Measurements from ENCODE around the gene TGM1. TPM values are rescaled to one million over a fixed set of nuclear protein-coding genes. Genes with fewer than 3 reads are reported as not detected.

Gene TGM1
- total RNA-seq, 6 experiments from 2014 or later: 0.37 to 1.9 (median 0.77) TPM

DNA sequence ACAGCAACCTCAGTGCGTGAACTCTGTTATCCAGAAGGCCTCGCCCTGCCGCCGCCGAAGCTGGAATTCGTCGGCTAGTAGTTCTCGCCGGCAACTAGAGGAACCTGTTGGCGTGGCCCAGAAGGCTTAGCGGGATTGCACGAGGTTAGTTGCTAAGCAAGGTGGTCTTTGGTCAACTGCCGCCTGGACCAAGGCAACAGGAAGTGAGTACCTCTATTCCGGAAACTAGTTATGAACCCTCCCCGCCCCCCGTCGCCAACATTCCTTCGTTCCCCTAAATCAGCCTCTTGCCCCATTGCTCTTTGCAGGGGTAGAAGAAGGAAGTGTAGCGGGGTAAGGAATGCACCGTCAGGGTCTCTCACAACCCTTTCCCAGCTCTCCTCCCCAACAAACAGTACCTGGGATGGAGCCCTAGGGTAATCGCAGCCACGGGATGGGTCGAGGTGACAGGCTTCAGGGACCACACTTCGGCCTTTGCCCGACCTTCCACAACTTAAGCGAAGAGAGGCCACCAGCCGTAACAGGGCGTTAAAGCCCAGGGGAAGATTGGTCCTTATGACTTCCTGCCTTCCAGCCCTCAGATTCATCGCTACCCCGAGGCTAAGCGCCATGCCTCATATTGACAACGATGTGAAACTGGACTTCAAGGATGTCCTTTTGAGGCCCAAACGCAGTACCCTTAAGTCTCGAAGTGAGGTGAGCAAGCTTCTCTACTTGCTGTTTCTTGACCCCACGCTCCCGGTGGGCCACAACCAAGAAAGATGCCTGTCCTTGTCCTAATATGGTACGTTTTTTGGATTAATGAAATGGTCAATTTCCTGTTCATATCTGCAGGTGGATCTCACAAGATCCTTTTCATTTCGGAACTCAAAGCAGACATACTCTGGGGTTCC lies 30.1 kb downstream of the TGM1 start, which contains the start of gene GMPR2:
GMPR2 (plus strand) TSS at position 285 of the 893 bp plus-strand sequence; CDS start at position 610, 325 bp downstream.
- intact Hi-C loops (cut with DNase I): no loop called here
- WGBS (ENCODE audit: insufficient coverage, low coverage, low lambda C conversion rate, missing lambda C conversion rate): 3% methylated on average over 33 of the region's 38 CpGs

DNA sequence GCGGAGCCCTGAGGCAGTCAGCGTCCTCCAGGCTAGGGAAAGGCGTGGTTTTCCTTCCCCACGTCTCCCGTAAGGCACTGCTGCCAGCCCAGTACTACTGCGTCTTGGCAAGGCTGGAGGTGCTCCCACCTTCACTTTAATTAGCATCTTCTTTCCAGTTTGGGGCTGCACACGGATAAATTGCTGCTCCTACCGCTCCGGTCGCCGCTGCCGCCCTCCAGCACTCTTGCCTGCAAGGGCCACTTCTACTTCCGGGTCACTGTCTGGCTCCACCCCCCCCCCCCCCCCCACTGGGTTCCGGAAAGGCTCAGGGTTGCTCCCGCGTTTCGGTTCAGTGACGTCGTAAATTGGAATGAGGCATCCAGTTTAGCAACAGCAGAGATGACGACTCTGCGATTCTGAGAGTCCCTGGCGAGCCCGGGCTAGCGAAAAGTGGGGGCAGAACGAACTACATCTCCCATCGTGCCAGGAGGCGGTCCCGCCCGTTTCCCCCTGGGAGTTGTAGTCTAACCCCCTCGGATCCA lies 30.8 kb downstream of the TGM1 start, which contains the start of gene NEDD8:
NEDD8 (minus strand) TSS at position 247 of the 524 bp plus-strand sequence; CDS start at position 147, 100 bp downstream.
- under 1% methylated on average over 17 of the region's 30 CpGs for WGBS (ENCODE audit: insufficient coverage, low coverage, low lambda C conversion rate, missing lambda C conversion rate)
- no peaks in the 10 kb centered on the region for H3K27me3 ChIP-seq
- ATAC-seq (peak; percentile 87 to 94 (median 92)), DNase-seq (peak; percentile 91 to 93 (median 93))
- intact Hi-C loops (cut with DNase I): no loop called here
- peaks cover 2 to 23% (median 12%) of the 10 kb centered on the region in 4 donors for H3K36me3 ChIP-seq
- H3K27ac ChIP-seq: peak within 1 kb of the TSS; percentile 74 to 85 (median 76)
- TF ChIP-seq POLR2A (IDR thresholded peaks at IDR 0.05) (peak; percentile 33), CTCF (IDR thresholded peaks at IDR 0.05) (no peak)
- H3K4me3 ChIP-seq: peak within 1 kb of the TSS; percentile 81 to 97 (median 95)
- peaks cover 0 to 39% (median 8%) of the 10 kb centered on the region in 4 donors for H3K4me1 ChIP-seq
- no peaks in the 10 kb centered on the region for H3K9me3 ChIP-seq

More for the DNA sequence above, 30.1 kb downstream of the TGM1 start, which contains the start of gene GMPR2:
- ATAC-seq (peak; percentile 64 to 77 (median 69)), DNase-seq (peak in 1 of 3 donors; percentile 63)
- peak within 1 kb of the TSS; percentile 81 to 97 (median 95) for H3K4me3 ChIP-seq
- peaks cover 0 to 39% (median 8%) of the 10 kb centered on the region in 4 donors for H3K4me1 ChIP-seq
- TF ChIP-seq POLR2A (IDR thresholded peaks at IDR 0.05) (no peak), CTCF (IDR thresholded peaks at IDR 0.05) (no peak)
- peak within 1 kb of the TSS; percentile 74 to 85 (median 76) for H3K27ac ChIP-seq
- H3K27me3 ChIP-seq: no peaks in the 10 kb centered on the region
- no peaks in the 10 kb centered on the region for H3K9me3 ChIP-seq
- H3K36me3 ChIP-seq: peaks cover 0 to 25% (median 15%) of the 10 kb centered on the region in 4 donors

GRCh38 chr14:24231263-24232120 lies 31.5 kb downstream of the TGM1 start:
- TF ChIP-seq POLR2A (IDR thresholded peaks at IDR 0.05) (no peak), CTCF (IDR thresholded peaks at IDR 0.05) (no peak)
- DNase-seq (no peak), ATAC-seq (peak in 1 of 4 donors; percentile 1)
- Histone ChIP-seq H3K4me3 (peak overlapping the region; percentile 81 to 97 (median 95)), H3K9me3 (no peaks in the 10 kb centered on the region), H3K36me3 (peaks cover 0 to 16% (median 7%) of the 10 kb centered on the region in 4 donors), H3K27me3 (no peaks in the 10 kb centered on the region), H3K27ac (peak overlapping the region; percentile 74 to 85 (median 76)), H3K4me1 (peaks cover 0 to 39% (median 8%) of the 10 kb centered on the region in 4 donors)
- WGBS (ENCODE audit: insufficient coverage, low coverage, low lambda C conversion rate, missing lambda C conversion rate): 5% methylated on average over 21 of the region's 23 CpGs
- intact Hi-C loops (cut with DNase I): no loop called here

GRCh38 chr14:24228902-24229301 lies 34.1 kb downstream of the TGM1 start:
- DNase-seq (peak in 1 of 3 donors; percentile 15), ATAC-seq (no peak)
- Histone ChIP-seq H3K4me3 (no peak overlapping the region), H3K4me1 (peaks cover 0 to 29% (median 7%) of the 10 kb centered on the region in 4 donors), H3K27me3 (no peaks in the 10 kb centered on the region), H3K36me3 (peaks cover 0 to 5% (median under 1%) of the 10 kb centered on the region in 4 donors), H3K27ac (no peak overlapping the region), H3K9me3 (no peaks in the 10 kb centered on the region)
- no peak for TF ChIP-seq CTCF (IDR thresholded peaks at IDR 0.05)
- TF ChIP-seq POLR2A (IDR thresholded peaks at IDR 0.05): no peak
- intact Hi-C loops (cut with DNase I): no loop called here
- WGBS (ENCODE audit: insufficient coverage, low coverage, low lambda C conversion rate, missing lambda C conversion rate): 21% methylated on average over 1 of the region's 1 CpG

All from right lobe of liver (tissue), 6 donors.